HepG2 (cell line): Measurements from ENCODE around the gene CAD. TPM values are rescaled to one million over a fixed set of nuclear protein-coding genes. Genes with fewer than 3 reads are reported as not detected.

Source experiments
- ASH2L ChIP-seq: fragments of 300-600, 200-600 bp; sonication (generic); IDR thresholded peaks from 2 replicates; pipeline ENCODE4 v1.7.0; 2017; ENCODE audit warnings: low read depth, mild to moderate bottlenecking, moderate library complexity, mixed read lengths, low read length; ENCODE audit not compliant: insufficient read length
- CBX2 ChIP-seq, 2 experiments: fragments of 200-600 bp in 1 of 2; sonication (generic); formaldehyde crosslinking in 1 of 2; IDR thresholded peaks; 2 replicates each; pipeline versions ENCODE4 v1.7.0 to v1.8.1; 2018 to 2022; ENCODE audit warnings: low read depth in 2 of 2, low read length in 1 of 2, mild to moderate bottlenecking in 1 of 2, missing genetic modification reagents in 1 of 2
- NAIF1 ChIP-seq: sonication (generic); formaldehyde crosslinking; IDR thresholded peaks from 2 replicates; pipeline ENCODE4 v1.5.0; 2020; ENCODE audit warnings: mild to moderate bottlenecking, missing genetic modification reagents, borderline replicate concordance
- PAX8 ChIP-seq: sonication (generic); formaldehyde crosslinking; IDR thresholded peaks from 2 replicates; pipeline ENCODE4 v1.8.0; 2022; ENCODE audit warnings: mild to moderate bottlenecking, missing genetic modification reagents, borderline replicate concordance
- SSRP1 ChIP-seq: IDR thresholded peaks from 2 replicates; pipeline ENCODE4 v1.6.1; 2016; ENCODE audit warnings: control low read depth
- TBP ChIP-seq: sonication (generic); formaldehyde crosslinking; IDR thresholded peaks from 2 replicates; pipeline ENCODE4 v1.5.0; 2020; ENCODE audit warnings: missing genetic modification reagents
- ZNF451 ChIP-seq: sonication (generic); formaldehyde crosslinking; IDR thresholded peaks from 2 replicates; pipeline ENCODE4 v1.5.0; 2020; ENCODE audit warnings: mild to moderate bottlenecking, missing genetic modification reagents
- ZNF552 ChIP-seq: sonication (generic); formaldehyde crosslinking; IDR thresholded peaks from 2 replicates; pipeline ENCODE4 v1.9.0; 2022; ENCODE audit warnings: missing genetic modification reagents, mild to moderate bottlenecking, borderline replicate concordance
- ZSCAN9 ChIP-seq: IDR thresholded peaks from 2 replicates; pipeline ENCODE4 v1.6.1; 2016; ENCODE audit warnings: borderline replicate concordance
- polyA plus RNA-seq, 8 experiments: library from polyadenylated mRNA; depleted of rRNA in 3 of 8; stranded (reverse) in 7 of 8; unstranded in 1 of 8; fragments of >200 nt; fragmentation: Illumina TruSeq in 4 of 8; extraction: Trizol in 4 of 8; gene quantifications; 2 replicates each; pipeline versions ENCODE4 v1.2.1 to v1.2.3, GENCODE V29; 2011 to 2016; ENCODE audit warnings: low read depth in 4 of 8, missing spikeins in 1 of 8, mixed read lengths in 1 of 8; ENCODE audit not compliant: insufficient read depth in 1 of 8
- total RNA-seq, 5 experiments: library from RNA; depleted of rRNA; stranded (reverse); fragments of >200 nt; fragmentation: Illumina TruSeq; extraction: Trizol; gene quantifications; 2 replicates each; pipeline ENCODE4 v1.2.3, GENCODE V29; 2016; ENCODE audit warnings: low read depth in 1 of 5
- TF ChIP-seq, protein P1 (sequence below): sonication (generic); formaldehyde crosslinking; IDR thresholded peaks from 2 replicates; pipeline ENCODE4 v1.4.0; 2020; ENCODE audit warnings: missing genetic modification reagents, borderline replicate concordance
- TF ChIP-seq, protein P2 (sequence below): sonication (generic); formaldehyde crosslinking; IDR thresholded peaks from 2 replicates; pipeline ENCODE4 v1.5.0; 2020; ENCODE audit warnings: mild to moderate bottlenecking, low read depth, missing genetic modification reagents, borderline replicate concordance
- TF ChIP-seq, protein P3 (sequence below): sonication (generic); formaldehyde crosslinking; IDR thresholded peaks from 2 replicates; pipeline ENCODE4 v1.5.0; 2020; ENCODE audit warnings: missing genetic modification reagents
- TF ChIP-seq, protein P4 (sequence below): sonication (generic); formaldehyde crosslinking; IDR thresholded peaks from 2 replicates; pipeline ENCODE4 v1.4.0; 2020; ENCODE audit warnings: mild to moderate bottlenecking, missing genetic modification reagents, borderline replicate concordance
- TF ChIP-seq, protein P5 (sequence below): sonication (generic); formaldehyde crosslinking; conservative IDR thresholded peaks from 2 replicates; pipeline ENCODE4 v1.5.0; 2020; ENCODE audit warnings: missing genetic modification reagents
- TF ChIP-seq, protein P6 (sequence below): sonication (generic); formaldehyde crosslinking; IDR thresholded peaks from 2 replicates; pipeline ENCODE4 v1.4.0; 2020; ENCODE audit warnings: missing genetic modification reagents, borderline replicate concordance

Gene CAD
- total and polyA plus RNA-seq, 2 of the 13 experiments (the other 11 are each of a cell fraction or from before 2014, with no cell fraction given): 21.7 to 37.0 TPM

DNA sequence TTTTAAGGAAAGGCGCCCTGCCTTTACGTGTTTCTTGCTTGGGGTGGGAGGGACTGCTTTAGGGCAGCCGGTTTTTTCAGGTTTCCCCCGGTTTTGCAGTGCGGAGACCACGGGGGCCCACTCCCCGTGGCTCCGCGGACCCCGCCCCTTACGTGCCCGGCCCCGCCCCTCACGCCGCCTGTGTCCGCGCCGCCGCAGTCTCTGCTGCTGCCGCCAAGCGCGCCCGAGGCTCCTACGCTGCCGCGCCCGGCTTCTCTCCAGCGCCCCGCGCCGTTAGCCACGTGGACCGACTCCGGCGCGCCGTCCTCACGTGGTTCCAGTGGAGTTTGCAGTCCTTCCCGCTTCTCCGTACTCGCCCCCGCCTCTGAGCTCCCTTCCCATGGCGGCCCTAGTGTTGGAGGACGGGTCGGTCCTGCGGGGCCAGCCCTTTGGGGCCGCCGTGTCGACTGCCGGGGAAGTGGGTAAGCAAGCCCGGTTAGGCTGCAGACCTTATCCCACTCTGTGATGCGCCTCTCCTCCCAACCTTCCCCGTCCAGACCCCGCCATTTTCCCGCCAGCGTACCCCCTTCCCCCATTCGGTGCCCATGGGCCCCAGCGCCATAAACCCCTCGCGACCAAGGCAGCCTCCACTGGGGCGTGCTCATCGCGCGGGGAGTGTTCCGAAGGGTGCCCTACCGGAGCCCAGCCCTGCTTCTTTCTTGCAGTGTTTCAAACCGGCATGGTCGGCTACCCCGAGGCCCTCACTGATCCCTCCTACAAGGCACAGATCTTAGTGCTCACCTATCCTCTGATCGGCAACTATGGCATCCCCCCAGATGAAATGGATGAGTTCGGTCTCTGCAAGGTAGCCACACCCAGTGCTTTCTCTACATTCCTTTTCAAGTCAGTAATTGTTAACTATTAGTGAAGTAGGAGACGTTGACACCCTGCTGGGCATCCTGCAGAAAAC is at the start of gene CAD (continued):
- TF ChIP-seq, protein P1, sequence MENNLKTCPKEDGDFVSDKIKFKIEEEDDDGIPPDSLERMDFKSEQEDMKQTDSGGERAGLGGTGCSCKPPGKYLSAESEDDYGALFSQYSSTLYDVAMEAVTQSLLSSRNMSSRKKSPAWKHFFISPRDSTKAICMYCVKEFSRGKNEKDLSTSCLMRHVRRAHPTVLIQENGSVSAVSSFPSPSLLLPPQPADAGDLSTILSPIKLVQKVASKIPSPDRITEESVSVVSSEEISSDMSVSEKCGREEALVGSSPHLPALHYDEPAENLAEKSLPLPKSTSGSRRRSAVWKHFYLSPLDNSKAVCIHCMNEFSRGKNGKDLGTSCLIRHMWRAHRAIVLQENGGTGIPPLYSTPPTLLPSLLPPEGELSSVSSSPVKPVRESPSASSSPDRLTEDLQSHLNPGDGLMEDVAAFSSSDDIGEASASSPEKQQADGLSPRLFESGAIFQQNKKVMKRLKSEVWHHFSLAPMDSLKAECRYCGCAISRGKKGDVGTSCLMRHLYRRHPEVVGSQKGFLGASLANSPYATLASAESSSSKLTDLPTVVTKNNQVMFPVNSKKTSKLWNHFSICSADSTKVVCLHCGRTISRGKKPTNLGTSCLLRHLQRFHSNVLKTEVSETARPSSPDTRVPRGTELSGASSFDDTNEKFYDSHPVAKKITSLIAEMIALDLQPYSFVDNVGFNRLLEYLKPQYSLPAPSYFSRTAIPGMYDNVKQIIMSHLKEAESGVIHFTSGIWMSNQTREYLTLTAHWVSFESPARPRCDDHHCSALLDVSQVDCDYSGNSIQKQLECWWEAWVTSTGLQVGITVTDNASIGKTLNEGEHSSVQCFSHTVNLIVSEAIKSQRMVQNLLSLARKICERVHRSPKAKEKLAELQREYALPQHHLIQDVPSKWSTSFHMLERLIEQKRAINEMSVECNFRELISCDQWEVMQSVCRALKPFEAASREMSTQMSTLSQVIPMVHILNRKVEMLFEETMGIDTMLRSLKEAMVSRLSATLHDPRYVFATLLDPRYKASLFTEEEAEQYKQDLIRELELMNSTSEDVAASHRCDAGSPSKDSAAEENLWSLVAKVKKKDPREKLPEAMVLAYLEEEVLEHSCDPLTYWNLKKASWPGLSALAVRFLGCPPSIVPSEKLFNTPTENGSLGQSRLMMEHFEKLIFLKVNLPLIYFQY (CRISPR knock-in tag): 0 out of 2 replicates have a peak, but pooled peaks have one; percentile 29
- TF ChIP-seq, protein P2, sequence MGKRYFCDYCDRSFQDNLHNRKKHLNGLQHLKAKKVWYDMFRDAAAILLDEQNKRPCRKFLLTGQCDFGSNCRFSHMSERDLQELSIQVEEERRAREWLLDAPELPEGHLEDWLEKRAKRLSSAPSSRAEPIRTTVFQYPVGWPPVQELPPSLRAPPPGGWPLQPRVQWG (CRISPR knock-in tag): no peak
- TF ChIP-seq ZNF552 (peak; percentile 48; the same call in 1 of the 2 replicates), CBX2 (IDR thresholded peaks at IDR 0.05; ENCODE audit: low read depth, low read length) (no peak), CBX2 (CRISPR knock-in tag; IDR thresholded peaks at IDR 0.05; ENCODE audit: low read depth) (no peak), ZSCAN9 (no peak), SSRP1 (CRISPR knock-in tag) (no peak), NAIF1 (no peak), ASH2L (no peak), ZNF451 (CRISPR knock-in tag) (peak; percentile 89), PAX8 (0 out of 2 replicates have a peak, but pooled peaks have one; percentile 31), TBP (CRISPR knock-in tag) (no peak)
- TF ChIP-seq, protein P3, sequence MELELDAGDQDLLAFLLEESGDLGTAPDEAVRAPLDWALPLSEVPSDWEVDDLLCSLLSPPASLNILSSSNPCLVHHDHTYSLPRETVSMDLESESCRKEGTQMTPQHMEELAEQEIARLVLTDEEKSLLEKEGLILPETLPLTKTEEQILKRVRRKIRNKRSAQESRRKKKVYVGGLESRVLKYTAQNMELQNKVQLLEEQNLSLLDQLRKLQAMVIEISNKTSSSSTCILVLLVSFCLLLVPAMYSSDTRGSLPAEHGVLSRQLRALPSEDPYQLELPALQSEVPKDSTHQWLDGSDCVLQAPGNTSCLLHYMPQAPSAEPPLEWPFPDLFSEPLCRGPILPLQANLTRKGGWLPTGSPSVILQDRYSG (CRISPR knock-in tag): no peak
- TF ChIP-seq, protein P4, sequence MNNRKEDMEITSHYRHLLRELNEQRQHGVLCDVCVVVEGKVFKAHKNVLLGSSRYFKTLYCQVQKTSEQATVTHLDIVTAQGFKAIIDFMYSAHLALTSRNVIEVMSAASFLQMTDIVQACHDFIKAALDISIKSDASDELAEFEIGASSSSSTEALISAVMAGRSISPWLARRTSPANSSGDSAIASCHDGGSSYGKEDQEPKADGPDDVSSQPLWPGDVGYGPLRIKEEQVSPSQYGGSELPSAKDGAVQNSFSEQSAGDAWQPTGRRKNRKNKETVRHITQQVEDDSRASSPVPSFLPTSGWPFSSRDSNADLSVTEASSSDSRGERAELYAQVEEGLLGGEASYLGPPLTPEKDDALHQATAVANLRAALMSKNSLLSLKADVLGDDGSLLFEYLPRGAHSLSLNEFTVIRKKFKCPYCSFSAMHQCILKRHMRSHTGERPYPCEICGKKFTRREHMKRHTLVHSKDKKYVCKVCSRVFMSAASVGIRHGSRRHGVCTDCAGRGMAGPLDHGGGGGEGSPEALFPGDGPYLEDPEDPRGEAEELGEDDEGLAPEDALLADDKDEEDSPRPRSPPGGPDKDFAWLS (CRISPR knock-in tag): no peak
- TF ChIP-seq, protein P5, sequence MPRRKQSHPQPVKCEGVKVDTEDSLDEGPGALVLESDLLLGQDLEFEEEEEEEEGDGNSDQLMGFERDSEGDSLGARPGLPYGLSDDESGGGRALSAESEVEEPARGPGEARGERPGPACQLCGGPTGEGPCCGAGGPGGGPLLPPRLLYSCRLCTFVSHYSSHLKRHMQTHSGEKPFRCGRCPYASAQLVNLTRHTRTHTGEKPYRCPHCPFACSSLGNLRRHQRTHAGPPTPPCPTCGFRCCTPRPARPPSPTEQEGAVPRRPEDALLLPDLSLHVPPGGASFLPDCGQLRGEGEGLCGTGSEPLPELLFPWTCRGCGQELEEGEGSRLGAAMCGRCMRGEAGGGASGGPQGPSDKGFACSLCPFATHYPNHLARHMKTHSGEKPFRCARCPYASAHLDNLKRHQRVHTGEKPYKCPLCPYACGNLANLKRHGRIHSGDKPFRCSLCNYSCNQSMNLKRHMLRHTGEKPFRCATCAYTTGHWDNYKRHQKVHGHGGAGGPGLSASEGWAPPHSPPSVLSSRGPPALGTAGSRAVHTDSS (CRISPR knock-in tag): no peak
- TF ChIP-seq, protein P6, sequence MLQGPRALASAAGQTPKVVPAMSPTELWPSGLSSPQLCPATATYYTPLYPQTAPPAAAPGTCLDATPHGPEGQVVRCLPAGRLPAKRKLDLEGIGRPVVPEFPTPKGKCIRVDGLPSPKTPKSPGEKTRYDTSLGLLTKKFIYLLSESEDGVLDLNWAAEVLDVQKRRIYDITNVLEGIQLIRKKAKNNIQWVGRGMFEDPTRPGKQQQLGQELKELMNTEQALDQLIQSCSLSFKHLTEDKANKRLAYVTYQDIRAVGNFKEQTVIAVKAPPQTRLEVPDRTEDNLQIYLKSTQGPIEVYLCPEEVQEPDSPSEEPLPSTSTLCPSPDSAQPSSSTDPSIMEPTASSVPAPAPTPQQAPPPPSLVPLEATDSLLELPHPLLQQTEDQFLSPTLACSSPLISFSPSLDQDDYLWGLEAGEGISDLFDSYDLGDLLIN: peak; percentile 68; the same call in 1 of the 2 replicates
